Stomach (tissue), 4 donors: Measurements from ENCODE around the gene CTNNA3.

ENCODE experiments used
- CTCF ChIP-seq, 7 experiments: fragments of 450-650 bp in 4 of 7; fragments of 200-600 bp in 3 of 7; sonication (generic) in 3 of 7; IDR thresholded peaks; one replicate each; pipeline ENCODE4 v1.5.1; 2016 to 2019; ENCODE audit warnings: antibody characterized with exemption in 7 of 7, control low read depth in 2 of 7, mild to moderate bottlenecking in 1 of 7
- EP300 ChIP-seq: sonication (generic); formaldehyde crosslinking; IDR thresholded peaks from one replicate; pipeline ENCODE4 v1.6.1; 2017; ENCODE audit warnings: antibody characterized with exemption
- POLR2A ChIP-seq, 4 donors: fragments of 450-650 bp; IDR thresholded peaks; one replicate each; pipeline ENCODE4 v1.6.1; 2016; ENCODE audit warnings: antibody characterized with exemption in 4 of 4, control low read depth in 2 of 4, mild to moderate bottlenecking in 1 of 4, moderate library complexity in 1 of 4
- POLR2AphosphoS5 ChIP-seq, 3 donors: sonication (generic); formaldehyde crosslinking; IDR thresholded peaks; one replicate each; pipeline ENCODE4 v1.6.1; 2016; ENCODE audit warnings: antibody characterized with exemption in 3 of 3

GRCh38 chr10:67571503-67571902 is 124.5 kb downstream of the CTNNA3 start:
- no peak for TF ChIP-seq CTCF (IDR thresholded peaks at IDR 0.05)
- TF ChIP-seq POLR2A (IDR thresholded peaks at IDR 0.05), result no peak
- no peak for TF ChIP-seq POLR2AphosphoS5 (IDR thresholded peaks at IDR 0.05)
- TF ChIP-seq EP300, result no peak
